Transverse colon (tissue), 4 donors: ENCODE data around the gene SEBOX. TPM values are rescaled to one million over a fixed set of nuclear protein-coding genes. Genes with fewer than 3 reads are reported as not detected.

Experiments used
- DNase-seq: peaks from one replicate; pipeline ENCODE4 v3.0.0-alpha.2; 2019
- H3K27ac ChIP-seq, 4 donors: fragments of 200-600 bp; sonication (generic); 2 replicates each; pipeline ENCODE4 v1.5.1; 2016 to 2018; ENCODE audit warnings: inconsistent platforms in 4 of 4
- H3K27me3 ChIP-seq: fragments of 200-600 bp; sonication (generic); 2 replicates; pipeline ENCODE4 v1.5.1; 2017; ENCODE audit warnings: inconsistent platforms
- H3K36me3 ChIP-seq, 4 donors: fragments of 200-600 bp; sonication (generic); 2 replicates each; pipeline ENCODE4 v1.5.1; 2017 to 2019; ENCODE audit warnings: inconsistent platforms in 4 of 4
- H3K4me1 ChIP-seq, 4 donors: fragments of 200-600 bp; sonication (generic); 2 replicates each; pipeline ENCODE4 v1.5.1; 2017 to 2020; ENCODE audit warnings: inconsistent platforms in 4 of 4
- H3K4me3 ChIP-seq, 4 donors: fragments of 200-600 bp; sonication (generic); 1 replicate in 1 of 4; 2 replicates in 3 of 4; pipeline versions ENCODE4 v1.5.1 to v1.6.1; 2017 to 2019; ENCODE audit warnings: inconsistent platforms in 4 of 4
- H3K9me3 ChIP-seq, 2 donors: fragments of 200-600 bp; sonication (generic); 2 replicates each; pipeline ENCODE4 v1.5.1; 2017 to 2019; ENCODE audit warnings: inconsistent platforms in 2 of 2
- CTCF ChIP-seq, 5 experiments: fragments of 200-600 bp in 3 of 5; fragments of 450-650 bp in 2 of 5; sonication (generic) in 3 of 5; IDR thresholded peaks; 1 replicate in 2 of 5; 2 replicates in 3 of 5; pipeline ENCODE4 v1.5.1; 2016 to 2017; ENCODE audit warnings: antibody characterized with exemption in 5 of 5, inconsistent platforms in 3 of 5, mild to moderate bottlenecking in 2 of 5, moderate library complexity in 1 of 5
- EP300 ChIP-seq: sonication (generic); formaldehyde crosslinking; IDR thresholded peaks from one replicate; pipeline ENCODE4 v1.6.1; 2017; ENCODE audit warnings: antibody characterized with exemption, low read depth
- POLR2A ChIP-seq: fragments of 450-650 bp; IDR thresholded peaks from one replicate; pipeline ENCODE4 v1.6.1; 2016; ENCODE audit warnings: antibody characterized with exemption, mild to moderate bottlenecking, moderate library complexity
- POLR2AphosphoS5 ChIP-seq, 3 donors: sonication (generic); formaldehyde crosslinking; IDR thresholded peaks; one replicate each; pipeline ENCODE4 v1.6.1; 2016; ENCODE audit warnings: antibody characterized with exemption in 3 of 3
- WGBS, 2 donors: methylation state at CpG; one replicate each; pipeline ENCODE4 v1.1.5; 2018; ENCODE audit warnings: low coverage in 1 of 2; 5-methylcytosine and 5-hydroxymethylcytosine counted together
- in situ Hi-C, 4 donors: fragments of 200-750 bp; cut with MboI; loops; one replicate each; pipeline versions ENCODE4 v1.15.0 to v1.15.1; 2017; ENCODE audit warnings: low sequenced_read_pairs in 3 of 4, low pct_ligation_motif_present in 1 of 4, low pct_unique_long_range_greater_than_20kb in 1 of 4
- intact Hi-C: fragments of 100-400 bp; cut with DNase I; formaldehyde crosslinking; loops from one replicate; pipeline ENCODE4 v1.15.1; 2023; ENCODE audit warnings: low total_unique reads
- total RNA-seq, 4 donors: library from RNA; depleted of rRNA; stranded (reverse); fragments of >200 nt; gene quantifications; one replicate each; pipeline ENCODE4 v1.1.0, GENCODE V29; 2016

The SEBOX gene
- total RNA-seq, 4 donors from 2014 or later = not detected

- in situ Hi-C loops (no loop called here), intact Hi-C loops (no loop called here)
- Histone ChIP-seq H3K9me3 (no peaks in the 10 kb centered on the region), H3K4me3 (peak overlapping the region in 3 of 4 donors; percentile 57 to 75 (median 73)), H3K4me1 (peaks cover 3 to 26% (median 22%) of the 10 kb centered on the region in 4 donors), H3K36me3 (no peaks in the 10 kb centered on the region), H3K27me3 (no peaks in the 10 kb centered on the region), H3K27ac (peak overlapping the region in 3 of 4 donors; percentile 63 to 77 (median 65))
- WGBS, 2 donors = 54% methylated on average over 26 of the region's 33 CpGs; no CpG with 5 or more reads in 1 of the 2 donors
- DNase-seq = no peak
- TF ChIP-seq POLR2AphosphoS5 (IDR thresholded peaks at IDR 0.05) (no peak), CTCF (IDR thresholded peaks at IDR 0.05) (no peak), EP300 (no peak), POLR2A (no peak)
Measured at GRCh38 chr17:28404812-28405570, 40.0 kb upstream of the SEBOX start.

DNA sequence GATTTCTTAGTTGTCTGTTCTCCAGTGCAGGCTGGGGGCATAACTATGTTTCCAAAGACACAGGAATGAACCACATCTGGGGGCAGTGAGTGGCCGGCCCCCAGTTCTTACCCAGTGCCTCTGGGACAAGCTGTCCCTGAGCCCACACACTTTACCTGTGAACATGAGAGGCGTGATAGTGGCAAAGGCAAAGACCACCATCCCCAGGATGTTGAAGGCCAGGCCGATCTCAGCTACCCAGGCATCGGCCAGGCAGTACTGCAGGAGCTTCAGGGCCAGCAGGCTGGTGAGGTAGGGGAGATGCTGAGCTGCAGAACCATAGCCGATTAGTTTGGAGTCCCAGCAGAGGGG is 39.4 kb upstream of the SEBOX start:
- no peak for TF ChIP-seq POLR2A
- no peak for TF ChIP-seq POLR2AphosphoS5 (IDR thresholded peaks at IDR 0.05)
- TF ChIP-seq EP300 = no peak
- no peak for TF ChIP-seq CTCF (IDR thresholded peaks at IDR 0.05)
- H3K4me1 ChIP-seq = peaks cover 3 to 26% (median 22%) of the 10 kb centered on the region in 4 donors

GRCh38 chr17:28404007-28404406 is 39.0 kb upstream of the SEBOX start:
- H3K27ac ChIP-seq = peak overlapping the region in 1 of 4 donors; percentile 2
- H3K4me3 ChIP-seq = no peak overlapping the region
- 90 to 91% methylated on average over 2 of the region's 2 CpGs for WGBS, 2 donors
- peaks cover 3 to 26% (median 22%) of the 10 kb centered on the region in 4 donors for H3K4me1 ChIP-seq
- no peaks in the 10 kb centered on the region for H3K9me3 ChIP-seq
- TF ChIP-seq EP300 = no peak
- TF ChIP-seq POLR2A = no peak
- TF ChIP-seq POLR2AphosphoS5 (IDR thresholded peaks at IDR 0.05) = no peak
- TF ChIP-seq CTCF (IDR thresholded peaks at IDR 0.05) = no peak
- H3K36me3 ChIP-seq = no peaks in the 10 kb centered on the region
- H3K27me3 ChIP-seq = no peaks in the 10 kb centered on the region
- intact Hi-C loops (no loop called here), in situ Hi-C loops (no loop called here)
- no peak for DNase-seq

More for the DNA sequence above, 39.4 kb upstream of the SEBOX start:
- no peaks in the 10 kb centered on the region for H3K27me3 ChIP-seq
- no peak overlapping the region for H3K4me3 ChIP-seq
- H3K9me3 ChIP-seq = no peaks in the 10 kb centered on the region
- WGBS, 2 donors = 93 to 100% methylated on average over 1 to 5 of the region's 5 CpGs
- in situ Hi-C loops (no loop called here), intact Hi-C loops (no loop called here)
- no peaks in the 10 kb centered on the region for H3K36me3 ChIP-seq
- DNase-seq = no peak
- H3K27ac ChIP-seq = no peak overlapping the region

GRCh38 chr17:28402844-28403243 is 37.8 kb upstream of the SEBOX start:
- no peaks in the 10 kb centered on the region for H3K9me3 ChIP-seq
- no peak overlapping the region for H3K27ac ChIP-seq
- intact Hi-C loops = no loop called here
- WGBS, 2 donors = 92% methylated on average over 6 of the region's 6 CpGs; no CpG with 5 or more reads in 1 of the 2 donors
- in situ Hi-C loops = no loop called here
- H3K36me3 ChIP-seq = no peaks in the 10 kb centered on the region
- no peak for TF ChIP-seq EP300
- no peak for TF ChIP-seq POLR2A
- no peak for TF ChIP-seq CTCF (IDR thresholded peaks at IDR 0.05)
- no peak for TF ChIP-seq POLR2AphosphoS5 (IDR thresholded peaks at IDR 0.05)
- peaks cover 3 to 24% (median 20%) of the 10 kb centered on the region in 4 donors for H3K4me1 ChIP-seq
- H3K4me3 ChIP-seq = no peak overlapping the region
- no peak for DNase-seq
- H3K27me3 ChIP-seq = no peaks in the 10 kb centered on the region
